Loucy (cell line): ENCODE results near the gene RFWD3.

Source experiments
- CTCF ChIP-seq: fragments of 200-600 bp; sonication (generic); conservative IDR thresholded peaks from 2 replicates; pipeline ENCODE4 v1.5.1; 2014; ENCODE audit warnings: mild to moderate bottlenecking, antibody characterized with exemption, low read length
- EZH2phosphoT487 ChIP-seq: fragments of 200-600 bp; IDR thresholded peaks from 2 replicates; pipeline ENCODE4 v1.6.1; 2018; ENCODE audit warnings: antibody characterized with exemption, mild to moderate bottlenecking, moderate library complexity, borderline replicate concordance

GRCh38 chr16:74580833-74581232 is 85.8 kb downstream of the RFWD3 start:
- TF ChIP-seq CTCF (no peak), EZH2phosphoT487 (no peak)
